NK-92 (cell line): ENCODE results near the gene CTIF.

Experiments used
- DNase-seq: peaks from one replicate; lab custom pipeline; 2025; ENCODE audit not compliant: unreplicated experiment; lab: John Stamatoyannopoulos, UW

The CTIF gene

DNA sequence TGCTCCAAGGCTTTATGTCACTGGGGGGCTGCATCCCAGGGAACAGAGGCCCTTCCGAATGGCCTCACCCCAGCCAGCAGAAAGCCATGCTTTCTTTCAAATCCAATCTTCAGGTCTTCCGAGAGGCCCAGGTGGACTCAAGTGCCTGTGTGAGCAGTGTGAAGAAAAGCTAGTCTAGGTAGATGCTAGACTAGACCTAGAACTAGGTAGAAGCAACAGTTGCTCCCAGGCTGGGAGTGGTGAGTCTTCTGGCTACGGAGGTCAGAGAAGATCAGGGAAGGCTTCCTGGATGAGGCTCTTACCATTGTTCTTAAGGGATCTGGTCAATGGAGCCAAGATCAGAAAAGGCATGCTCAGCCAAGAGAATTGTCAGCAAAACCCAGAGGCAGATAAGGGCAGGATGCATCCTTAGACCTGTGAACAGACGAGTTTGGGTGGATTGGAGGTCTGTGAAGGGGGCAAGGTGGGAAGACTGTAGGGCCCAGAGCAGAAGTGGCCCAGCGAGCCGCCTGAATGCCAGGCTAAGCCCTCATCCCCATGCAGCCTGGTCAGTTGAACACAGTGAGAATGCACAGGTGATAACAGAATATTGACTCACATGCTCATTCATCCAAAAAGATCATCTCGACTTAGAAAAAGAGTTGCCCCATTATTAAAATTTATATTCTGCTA lies 301.1 kb downstream of the CTIF start:
- no peak for DNase-seq

DNA sequence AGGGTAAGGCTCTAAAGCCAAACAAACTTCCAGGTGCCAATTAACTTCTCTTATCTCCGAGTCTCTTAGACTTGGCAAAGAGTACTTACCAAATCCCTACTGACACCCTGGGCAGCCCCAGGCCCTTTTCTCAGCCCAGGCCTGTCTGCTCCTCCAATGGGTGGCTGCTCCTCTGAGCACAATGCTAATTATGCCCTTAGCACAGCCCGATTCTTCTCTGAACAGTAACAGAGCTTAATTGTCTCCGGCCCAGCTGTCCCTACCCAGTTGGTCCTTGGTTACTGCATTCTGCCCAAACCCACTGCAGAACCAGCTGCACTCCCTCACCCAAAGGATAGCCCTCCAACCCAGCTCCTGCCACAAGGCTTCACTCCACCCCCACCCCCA lies 301.7 kb downstream of the CTIF start:
- DNase-seq: no peak

DNA sequence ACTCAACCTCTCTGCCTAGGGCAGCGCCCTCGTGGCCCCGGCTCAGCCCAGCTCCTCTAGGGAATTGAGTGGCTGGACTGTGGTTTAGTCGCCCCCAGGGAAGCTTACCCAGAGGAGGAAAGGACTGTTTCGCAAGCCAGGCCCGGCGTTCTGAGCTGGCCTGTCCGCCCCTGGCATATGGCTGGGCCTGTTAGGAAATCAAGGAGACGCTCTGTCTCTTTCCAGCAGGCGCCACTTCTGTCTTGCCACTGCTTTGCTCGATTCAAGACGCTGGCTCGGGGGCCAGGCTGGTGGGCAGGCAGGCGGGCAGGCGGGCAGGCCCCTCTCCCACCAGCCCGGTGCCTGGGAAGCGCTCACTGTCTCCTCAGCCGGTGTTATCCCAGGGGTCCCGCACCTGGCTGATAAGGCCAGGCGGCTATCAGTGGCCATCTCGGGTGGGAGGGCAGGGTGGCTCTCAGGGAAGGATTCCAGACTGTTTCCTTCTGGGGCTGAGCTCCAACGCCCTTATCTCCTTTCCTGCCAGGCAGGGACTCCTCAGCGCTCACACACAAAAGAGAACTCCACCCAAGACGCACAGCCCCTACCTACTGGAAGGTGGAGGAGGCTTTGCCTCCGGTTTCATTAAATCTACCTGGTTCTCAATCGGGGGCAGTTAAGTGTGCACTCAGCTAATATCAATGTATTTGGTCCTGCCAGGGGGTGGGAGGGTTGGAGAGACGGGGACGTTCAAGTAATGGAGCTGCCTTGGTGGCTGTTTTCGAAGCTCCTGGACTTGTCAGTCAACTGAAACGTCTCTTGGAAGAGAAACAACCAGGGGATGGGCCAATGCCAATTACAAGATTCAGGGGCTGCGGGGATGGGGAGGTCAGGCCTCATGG lies 302.8 kb downstream of the CTIF start:
- DNase-seq: no peak

DNA sequence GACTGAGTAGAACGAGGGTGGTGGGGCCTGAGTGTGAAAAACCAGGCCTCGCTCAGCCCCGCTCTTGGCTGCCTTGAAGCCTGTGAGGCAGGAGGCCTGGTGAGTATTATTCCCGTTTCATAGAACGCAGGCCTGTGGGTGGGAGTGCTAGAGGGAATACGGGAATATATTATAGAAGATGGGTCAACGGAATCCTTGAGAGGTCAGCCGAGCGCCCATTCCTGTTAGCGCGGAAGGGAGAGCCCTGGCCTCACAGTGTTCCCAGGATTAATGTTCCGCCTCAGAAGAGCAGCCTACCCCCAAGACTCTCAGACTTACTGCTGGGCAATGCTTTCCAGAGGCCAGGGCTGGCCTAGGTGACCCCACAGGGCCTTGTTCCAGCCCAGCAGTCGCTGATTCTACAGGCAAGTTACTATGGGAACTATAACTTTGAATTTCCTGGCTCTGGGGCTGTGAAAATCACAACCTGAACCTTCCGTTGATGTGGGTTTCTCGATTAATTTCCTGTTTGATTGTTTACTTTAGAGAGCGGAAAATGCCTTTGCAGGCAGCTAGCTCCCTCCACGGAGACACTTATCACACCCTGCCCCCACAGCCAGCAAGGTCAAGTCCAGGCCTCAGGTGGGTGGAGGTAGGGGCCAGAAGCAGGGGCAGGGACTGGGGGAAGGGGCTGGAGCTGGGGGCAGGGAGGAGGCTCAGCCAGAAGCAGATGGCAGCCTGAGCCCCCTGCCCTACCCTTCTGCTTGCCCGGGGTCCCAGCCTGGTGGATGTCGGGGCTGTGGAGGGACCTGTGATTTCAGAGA lies 303.6 kb downstream of the CTIF start:
- no peak for DNase-seq

DNA sequence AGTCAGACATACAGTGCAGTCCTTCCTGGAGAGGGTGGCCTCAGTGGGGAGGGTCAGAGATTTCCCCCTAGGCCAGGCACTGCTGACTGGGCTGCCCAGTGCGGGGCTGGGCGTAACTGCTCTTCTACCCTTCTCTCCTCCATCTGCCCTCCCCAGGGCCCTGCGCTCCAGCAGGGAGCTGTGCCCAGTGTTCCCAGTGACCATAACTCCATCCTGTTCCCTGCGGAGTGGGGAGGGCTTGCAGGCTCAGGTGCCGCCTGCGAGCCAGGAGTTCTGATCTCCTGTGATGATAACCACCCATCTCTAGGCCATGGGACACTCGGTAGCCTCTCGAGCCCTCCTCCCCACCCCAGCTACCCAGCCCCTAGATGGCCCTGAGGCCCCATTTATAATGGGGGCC lies 304.3 kb downstream of the CTIF start:
- DNase-seq: no peak

DNA sequence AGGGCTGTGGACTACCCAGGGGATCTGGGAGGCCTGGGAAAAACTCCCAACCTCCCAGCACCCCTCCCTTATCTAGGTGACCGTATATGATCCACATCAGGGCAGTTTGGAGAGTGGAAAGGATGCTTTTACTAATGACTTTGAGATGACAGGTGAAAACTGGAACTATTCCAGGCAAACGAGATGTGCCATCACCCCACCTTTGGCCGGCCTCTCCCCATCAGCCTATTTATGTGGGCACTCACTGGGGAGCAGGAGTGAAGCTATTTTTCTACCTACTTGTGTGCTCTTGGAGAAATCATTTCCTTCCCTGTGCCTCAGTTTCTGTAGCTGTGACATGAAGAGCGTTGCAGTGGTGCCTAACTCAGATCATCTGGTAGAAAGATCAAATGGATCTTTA lies 304.8 kb downstream of the CTIF start:
- no peak for DNase-seq

DNA sequence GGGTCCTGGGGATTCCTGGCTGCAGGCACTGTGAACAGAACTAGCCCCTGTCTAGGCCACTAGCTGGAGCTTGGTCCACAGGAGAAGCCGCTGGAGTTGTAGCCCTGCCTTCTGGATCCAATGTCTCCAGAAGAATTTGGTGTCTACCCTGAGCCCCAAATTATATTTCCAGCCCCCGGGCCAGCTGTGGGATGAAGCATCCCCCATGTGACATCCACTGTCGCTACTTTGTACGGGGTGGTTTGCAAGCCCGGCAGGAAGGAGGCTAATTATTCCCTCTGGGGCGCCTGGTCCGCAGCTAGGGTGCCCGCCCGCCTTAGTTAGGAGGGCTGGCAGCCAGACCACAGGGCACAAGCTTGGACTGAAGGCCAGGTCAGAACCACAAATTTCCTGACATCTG lies 305.4 kb downstream of the CTIF start:
- DNase-seq: no peak

DNA sequence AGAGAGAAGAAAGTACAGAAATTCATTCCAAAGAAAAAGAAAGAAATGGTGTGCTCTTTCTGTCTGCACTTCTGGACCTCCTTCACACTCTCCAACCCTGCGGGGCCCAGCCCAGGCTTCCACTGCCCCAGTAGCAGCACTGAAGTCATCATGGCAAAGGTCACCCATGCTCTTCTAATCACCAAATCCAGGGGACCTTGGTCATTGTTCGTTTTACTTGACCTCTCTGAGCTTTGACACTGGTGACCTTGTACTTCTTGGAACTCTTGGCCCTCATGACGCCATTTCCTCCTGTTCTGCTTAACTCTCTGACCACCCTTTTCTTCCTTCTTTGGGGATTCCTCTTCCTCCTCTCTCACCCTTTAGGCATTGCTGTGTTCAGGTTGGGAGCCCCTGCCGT lies 306.3 kb downstream of the CTIF start:
- no peak for DNase-seq

DNA sequence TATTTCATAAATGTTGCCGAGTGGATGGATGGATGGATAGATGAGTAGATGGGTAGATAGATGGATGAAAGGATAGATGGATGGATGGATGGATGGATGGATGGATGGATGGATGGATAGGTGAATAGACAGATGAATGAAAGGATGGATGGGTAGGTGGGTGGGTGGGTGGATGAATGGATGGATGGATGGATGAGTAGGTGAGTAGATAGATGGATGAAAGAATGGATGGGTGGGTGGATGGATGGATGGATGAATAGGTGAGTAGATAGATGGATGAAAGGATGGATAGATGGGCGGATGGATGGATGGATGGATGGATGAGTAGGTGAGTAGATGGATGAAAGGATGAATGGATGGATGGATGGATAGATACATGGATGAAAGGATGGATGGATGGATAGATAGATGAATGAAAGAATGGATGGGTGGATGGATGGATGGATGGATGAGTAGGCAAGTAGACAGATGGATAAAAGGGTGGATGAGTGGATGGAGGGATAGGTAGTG lies 307.6 kb downstream of the CTIF start:
- DNase-seq: no peak

DNA sequence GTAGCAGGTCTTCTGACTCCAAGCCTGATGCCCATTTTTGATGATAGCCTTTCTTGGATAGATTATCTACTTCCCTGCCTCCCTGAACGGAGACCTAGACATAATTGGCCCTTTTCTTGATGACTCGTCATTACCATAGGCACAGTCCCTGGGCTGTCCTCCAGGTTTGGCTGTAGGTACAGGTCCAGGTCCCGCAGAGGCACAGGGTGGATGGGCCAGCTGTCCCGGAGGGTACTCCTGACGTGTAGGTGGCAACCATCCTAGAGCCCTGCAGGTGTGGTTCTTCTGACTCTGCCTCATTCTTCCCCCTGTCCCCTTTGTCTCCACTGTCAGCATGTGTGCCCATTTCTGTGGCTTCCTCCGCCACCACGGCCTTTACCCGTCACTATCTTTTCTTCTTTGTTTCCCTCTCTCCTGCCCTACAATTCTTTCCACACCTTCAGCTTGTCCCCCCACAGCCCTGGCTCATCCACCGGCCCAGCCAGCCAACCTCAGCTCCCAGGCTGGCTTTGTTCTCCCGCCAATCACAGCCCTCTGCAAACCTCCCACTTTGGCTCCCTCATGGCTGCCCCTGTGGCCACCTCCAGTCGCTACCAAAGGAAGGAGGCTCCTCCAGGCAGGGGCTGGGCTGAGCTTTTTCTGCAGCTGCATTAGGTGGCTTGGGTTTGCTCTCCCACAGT lies 309.1 kb downstream of the CTIF start:
- no peak for DNase-seq

DNA sequence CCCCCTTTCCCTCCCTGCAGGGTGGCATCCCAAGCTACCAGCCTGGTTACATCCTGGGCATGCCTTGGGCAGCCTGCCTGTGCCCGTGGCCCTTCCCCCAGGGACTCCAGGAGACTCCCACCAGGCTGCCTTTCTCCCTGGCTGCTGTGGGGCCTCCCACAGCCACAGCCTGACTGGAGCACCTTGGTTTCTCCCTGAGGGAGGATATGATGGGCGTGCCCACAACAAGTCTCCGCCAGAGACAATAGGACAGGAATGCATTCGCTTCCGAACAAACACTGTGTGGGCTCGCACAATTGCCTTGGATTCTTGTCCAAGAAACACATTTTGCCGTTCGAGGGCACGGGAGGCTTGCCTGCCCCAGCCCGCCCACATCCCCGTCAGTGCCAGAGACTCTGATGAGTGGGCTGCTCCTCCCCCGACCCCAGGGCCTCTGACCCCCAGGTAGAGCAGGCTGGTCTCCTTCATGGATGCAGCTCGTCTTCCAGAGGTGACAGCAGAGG lies 309.9 kb downstream of the CTIF start:
- DNase-seq: no peak

DNA sequence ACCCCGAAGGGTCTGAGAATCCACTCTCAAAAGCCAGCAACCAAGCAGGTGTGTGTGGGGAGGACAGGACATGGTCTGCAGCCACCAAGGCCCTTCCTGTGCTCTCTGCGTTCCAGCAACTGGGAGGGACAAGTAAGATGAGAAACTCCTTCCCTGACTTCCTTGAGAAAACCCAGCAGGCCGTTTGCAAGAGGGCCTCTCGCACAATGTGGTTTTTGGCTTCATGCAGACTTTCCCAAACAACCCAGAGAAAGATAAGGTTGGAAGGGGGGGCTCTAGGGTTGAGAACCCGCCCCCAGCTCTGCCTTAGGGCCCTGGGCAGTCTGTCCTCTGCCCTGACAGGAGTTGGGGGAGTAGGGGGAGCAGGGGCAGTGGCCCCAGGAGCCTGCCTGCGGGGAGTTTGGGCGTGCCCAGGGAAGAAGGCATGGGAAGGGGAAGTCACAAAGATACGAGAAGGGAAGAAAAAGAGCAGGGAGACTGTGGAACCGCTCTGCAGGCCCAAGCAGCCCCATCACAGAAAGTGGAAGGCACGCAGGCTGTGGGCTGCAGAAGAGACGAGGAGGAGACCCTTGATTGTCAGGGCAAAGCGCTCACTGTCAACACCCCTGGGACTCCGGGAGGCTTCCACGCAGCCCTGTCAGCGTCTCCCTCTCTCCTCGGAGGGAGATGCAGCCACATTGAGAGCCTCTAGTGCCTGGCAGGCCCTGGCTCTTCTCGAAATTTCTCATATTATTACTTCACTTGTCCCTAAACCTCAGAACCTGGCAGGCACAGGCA lies 312.2 kb downstream of the CTIF start:
- no peak for DNase-seq

DNA sequence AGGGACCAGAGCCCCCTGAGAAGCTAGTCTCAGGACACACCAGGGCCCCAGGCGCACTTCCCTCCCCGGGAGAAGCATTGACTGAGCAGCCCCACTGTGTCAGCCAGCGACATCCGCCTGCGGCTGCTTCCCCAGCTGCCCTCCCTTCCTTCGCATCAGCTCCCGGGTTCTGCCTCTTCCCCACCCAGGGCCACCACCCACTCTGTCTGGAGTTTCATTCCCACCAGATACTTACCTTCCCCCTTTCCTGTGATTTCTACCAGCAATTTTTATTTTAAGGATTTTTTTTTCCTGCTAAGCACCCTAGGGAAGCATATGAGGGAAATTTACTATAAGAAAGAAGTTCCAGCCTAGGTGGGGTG lies 312.7 kb downstream of the CTIF start:
- no peak for DNase-seq

DNA sequence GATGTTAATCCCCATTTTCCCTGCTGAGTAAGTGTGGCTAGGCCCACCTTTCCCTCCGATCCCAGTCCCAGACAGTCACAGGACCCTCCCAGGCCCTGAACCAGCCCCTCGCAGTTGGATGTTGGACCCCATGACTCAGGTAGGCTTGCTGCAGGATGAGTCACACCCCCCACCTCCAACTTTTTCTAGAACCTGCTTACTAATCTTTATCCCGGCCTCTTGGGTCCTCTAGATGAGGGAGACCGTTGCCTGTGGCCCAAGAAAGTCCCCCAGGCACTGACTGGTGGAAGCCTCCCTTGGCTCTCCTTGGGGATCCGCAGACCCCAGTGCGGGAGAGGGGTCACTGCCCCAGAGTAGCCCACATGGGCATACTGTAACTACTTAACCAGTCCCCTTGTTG lies 313.5 kb downstream of the CTIF start:
- no peak for DNase-seq

DNA sequence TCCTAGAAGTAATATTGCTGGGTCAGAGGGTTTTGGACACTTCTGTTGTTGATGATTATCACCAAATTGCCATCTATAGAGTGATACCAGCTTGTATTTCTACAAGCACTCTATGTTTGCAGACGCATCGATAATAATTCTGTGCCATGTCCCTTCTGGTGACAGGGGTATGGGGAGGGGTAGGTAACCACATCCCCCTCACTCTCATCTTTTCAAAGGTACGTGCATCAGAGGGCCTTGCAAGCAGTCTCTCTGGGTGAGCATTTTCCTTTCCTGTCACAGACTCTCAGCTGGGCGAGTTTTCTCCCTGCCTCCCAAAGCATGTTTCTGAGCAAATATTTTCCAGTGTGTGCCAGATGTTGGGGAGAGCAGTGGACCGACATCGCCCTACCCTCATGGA lies 314.0 kb downstream of the CTIF start:
- no peak for DNase-seq

DNA sequence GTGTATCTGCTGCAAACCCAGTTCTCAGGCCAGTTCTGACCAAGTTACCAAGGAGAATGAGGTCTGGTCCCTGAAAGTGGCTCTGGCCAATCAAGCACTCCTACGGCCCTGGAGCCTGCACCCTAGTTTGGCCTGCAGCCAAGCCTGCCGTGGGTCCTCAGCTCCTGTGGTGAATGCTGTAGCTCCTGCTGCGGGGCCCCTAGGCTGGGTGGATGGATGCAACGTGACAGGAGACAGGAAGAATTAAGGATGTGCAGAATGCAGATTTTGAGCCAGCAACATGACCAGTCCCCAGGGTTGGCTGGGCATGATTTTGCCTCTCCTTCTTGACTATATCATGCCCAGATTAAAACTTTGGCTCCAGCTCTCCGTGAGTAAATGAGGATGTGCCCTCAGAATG lies 314.8 kb downstream of the CTIF start:
- no peak for DNase-seq

DNA sequence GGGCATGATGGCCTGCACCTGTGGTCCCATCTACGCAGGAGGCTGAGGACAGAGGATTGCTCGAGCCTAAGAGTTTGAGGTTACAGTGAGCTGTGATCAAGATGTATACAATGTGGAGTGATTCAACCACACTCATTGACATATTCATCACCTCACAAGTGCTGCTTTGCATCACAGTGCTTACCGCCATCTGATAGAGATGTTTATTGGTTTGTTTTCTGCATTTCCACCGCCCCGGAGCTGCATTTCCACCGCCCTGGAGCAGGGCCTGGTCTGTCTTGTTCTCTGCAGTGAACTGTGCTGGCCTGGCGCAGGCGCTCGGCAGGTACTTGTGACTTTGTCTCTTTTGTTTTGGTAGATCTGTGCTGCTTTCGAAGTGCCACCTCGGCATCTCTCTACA lies 315.9 kb downstream of the CTIF start:
- no peak for DNase-seq

DNA sequence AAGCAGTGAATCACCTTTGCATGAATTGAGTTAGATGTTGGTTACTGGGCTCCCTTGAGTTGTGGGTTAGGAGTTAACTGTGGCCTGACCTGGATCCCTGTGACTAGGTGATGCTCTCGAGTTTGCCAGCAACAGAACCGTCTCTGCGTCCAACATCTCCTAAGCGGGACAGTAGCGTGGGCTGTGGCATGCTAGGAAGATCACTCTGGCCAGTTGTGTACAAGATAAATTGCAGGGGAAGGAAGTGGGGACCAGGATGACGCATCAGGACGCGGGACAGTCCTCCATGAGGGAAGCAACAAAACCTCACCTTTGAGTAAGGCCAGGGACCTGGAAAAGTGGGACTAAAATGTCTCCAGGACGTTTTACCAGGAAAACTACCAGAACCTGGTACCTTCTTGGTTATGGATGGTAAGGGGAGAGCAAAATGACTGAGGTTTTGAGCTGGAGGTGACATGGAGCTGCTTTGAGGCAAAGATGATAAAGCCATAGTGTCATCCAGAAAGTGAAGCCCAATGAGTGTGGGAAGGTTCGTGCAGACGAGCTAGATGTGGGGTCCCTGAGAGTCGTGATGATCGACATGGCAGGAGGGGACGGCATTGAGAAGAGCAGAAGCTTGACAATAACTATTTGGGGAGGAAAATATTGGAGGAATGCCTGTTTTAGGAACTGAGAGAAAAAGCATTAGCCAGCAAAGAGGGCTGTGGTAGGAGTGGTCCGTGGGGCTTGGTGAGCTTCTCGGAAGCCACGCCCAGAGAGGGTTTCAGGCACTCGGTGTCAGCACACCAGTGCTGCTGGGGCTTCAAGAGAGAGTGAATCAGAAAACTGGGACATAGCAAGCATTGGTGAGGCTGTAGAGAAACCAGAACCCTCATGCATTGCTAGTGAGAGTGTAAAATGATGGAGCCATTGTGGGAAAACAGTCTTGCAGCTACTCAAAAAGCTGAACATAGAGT lies 316.9 kb downstream of the CTIF start:
- no peak for DNase-seq
